Neural cell (in vitro differentiated cells): ENCODE results near the gene SCNN1A.

Experiments
- EP300 ChIP-seq: fragments of 450-650 bp; conservative IDR thresholded peaks from 2 replicates; pipeline ENCODE4 v1.6.1; 2014; ENCODE audit warnings: antibody characterized with exemption, mild to moderate bottlenecking, moderate library complexity; ENCODE audit not compliant: poor library complexity, severe bottlenecking
- EZH2 ChIP-seq: fragments of 200-600, 300-800 bp; shearing (Covaris generic), sonication (generic); IDR thresholded peaks from 2 replicates; pipeline ENCODE4 v1.6.1; 2014; ENCODE audit warnings: antibody characterized with exemption, low read length, borderline replicate concordance, mild to moderate bottlenecking; ENCODE audit not compliant: insufficient read depth, poor library complexity, severe bottlenecking
- POLR2AphosphoS5 ChIP-seq: IDR thresholded peaks from 2 replicates; pipeline ENCODE4 v1.6.1; 2012
- RAD21 ChIP-seq: fragments of 450-650 bp; conservative IDR thresholded peaks from 2 replicates; pipeline ENCODE4 v1.6.1; 2014; ENCODE audit warnings: antibody characterized with exemption, mild to moderate bottlenecking, moderate library complexity
- TF ChIP-seq, protein P1 (sequence below): fragments of 450-650 bp; IDR thresholded peaks from 2 replicates; pipeline ENCODE4 v1.5.1; 2014; ENCODE audit warnings: antibody characterized with exemption, mild to moderate bottlenecking, moderate library complexity; ENCODE audit not compliant: poor library complexity, severe bottlenecking

DNA sequence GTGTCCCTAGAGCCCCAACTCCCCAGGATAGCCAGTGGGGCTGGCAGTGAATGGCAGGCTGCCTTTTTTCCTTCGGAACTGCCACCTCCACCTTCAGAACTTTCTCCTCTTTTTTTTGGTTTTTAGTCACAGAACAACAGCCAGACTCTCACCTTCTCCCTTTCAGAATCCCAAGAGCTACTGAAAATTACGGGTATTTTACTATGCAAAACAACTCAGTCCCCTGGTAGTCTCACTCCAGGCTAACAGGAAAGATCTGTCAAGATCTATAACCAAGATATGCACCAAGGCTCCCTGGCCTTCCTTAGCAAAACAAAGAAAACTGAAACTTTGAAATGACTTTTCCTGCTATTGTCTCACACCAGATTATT is 52.4 kb downstream of the SCNN1A start:
- no peak for TF ChIP-seq RAD21
- TF ChIP-seq, protein P1, sequence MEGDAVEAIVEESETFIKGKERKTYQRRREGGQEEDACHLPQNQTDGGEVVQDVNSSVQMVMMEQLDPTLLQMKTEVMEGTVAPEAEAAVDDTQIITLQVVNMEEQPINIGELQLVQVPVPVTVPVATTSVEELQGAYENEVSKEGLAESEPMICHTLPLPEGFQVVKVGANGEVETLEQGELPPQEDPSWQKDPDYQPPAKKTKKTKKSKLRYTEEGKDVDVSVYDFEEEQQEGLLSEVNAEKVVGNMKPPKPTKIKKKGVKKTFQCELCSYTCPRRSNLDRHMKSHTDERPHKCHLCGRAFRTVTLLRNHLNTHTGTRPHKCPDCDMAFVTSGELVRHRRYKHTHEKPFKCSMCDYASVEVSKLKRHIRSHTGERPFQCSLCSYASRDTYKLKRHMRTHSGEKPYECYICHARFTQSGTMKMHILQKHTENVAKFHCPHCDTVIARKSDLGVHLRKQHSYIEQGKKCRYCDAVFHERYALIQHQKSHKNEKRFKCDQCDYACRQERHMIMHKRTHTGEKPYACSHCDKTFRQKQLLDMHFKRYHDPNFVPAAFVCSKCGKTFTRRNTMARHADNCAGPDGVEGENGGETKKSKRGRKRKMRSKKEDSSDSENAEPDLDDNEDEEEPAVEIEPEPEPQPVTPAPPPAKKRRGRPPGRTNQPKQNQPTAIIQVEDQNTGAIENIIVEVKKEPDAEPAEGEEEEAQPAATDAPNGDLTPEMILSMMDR, result no peak
- no peak for TF ChIP-seq EZH2
- TF ChIP-seq POLR2AphosphoS5, result no peak
- no peak for TF ChIP-seq EP300
